ENCODE data around the gene KRTAP10-10. TPM values are rescaled to one million over a fixed set of nuclear protein-coding genes. Genes with fewer than 3 reads are reported as not detected.

The KRTAP10-10 gene
- total and polyA plus RNA-seq, 9 of the 15 experiments (the other 6 are each of a cell fraction or from before 2014, with no cell fraction given), result not detected

DNA sequence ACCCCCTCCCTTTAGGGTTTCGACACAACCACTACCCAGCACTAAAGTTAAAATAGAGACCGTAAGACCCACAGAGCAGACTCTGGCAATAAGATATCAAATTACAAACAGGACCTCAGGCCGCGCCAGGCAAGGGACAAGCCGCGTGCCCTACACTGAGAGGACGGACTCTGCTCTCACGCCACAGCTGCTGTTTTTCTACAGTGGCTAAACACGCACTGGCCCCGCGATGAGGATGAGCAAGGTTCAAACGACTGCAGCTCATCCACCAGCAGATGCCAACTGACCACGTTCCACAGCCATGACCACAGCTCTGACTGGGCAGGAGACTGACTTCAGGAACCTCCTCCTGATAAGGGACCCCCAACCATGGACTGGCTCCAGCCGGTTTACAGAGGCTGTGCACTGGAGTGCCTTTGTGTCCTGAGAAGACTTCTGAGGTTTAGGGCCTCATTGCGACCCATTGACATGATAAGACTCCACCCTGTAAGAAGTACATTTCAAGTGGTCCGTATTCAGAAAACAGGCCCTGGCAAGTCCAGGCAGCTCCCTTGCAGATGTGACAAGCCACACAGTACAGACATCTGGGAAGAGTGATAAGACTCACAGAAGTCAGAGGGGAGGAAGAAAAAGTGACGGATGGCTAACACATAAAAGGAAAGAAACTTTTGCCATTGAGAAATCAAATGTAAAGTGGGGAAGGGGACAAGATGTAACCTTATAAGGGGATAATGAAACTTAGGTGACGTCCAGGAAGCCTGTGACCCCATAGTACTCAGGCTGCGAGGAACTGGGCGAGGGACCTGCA, 43.4 kb upstream of the KRTAP10-10 start (continued):
- TF ChIP-seq TEAD4 (IDR thresholded peaks at IDR 0.05; ENCODE audit: low read length) (peak; percentile 89), TEAD4 (CRISPR knock-in tag; IDR thresholded peaks at IDR 0.05; ENCODE audit: borderline replicate concordance) (no peak), CEBPG (CRISPR knock-in tag; IDR thresholded peaks at IDR 0.05) (no peak), CEBPG (tag; conservative IDR thresholded peaks at IDR 0.05 in 1 of 2, IDR thresholded peaks at IDR 0.05 in 1 of 2) (peak in 1 of 2 experiments; percentile 64; a peak in 1 of 4 replicates), THRA (IDR thresholded peaks at IDR 0.05) (peak; percentile 92), POLR3A (IDR thresholded peaks at IDR 0.05; ENCODE audit: borderline replicate concordance, extremely low read depth, insufficient read depth, insufficient read length) (no peak), RB1 (IDR thresholded peaks at IDR 0.05; ENCODE audit: low read depth) (no peak), RFX1 (IDR thresholded peaks at IDR 0.05) (no peak), SMARCA4 (IDR thresholded peaks at IDR 0.05) (peak; percentile 95), CBX2 (IDR thresholded peaks at IDR 0.05; ENCODE audit: insufficient read depth, low read length, poor library complexity, severe bottlenecking) (no peak), ZNF766 (CRISPR knock-in tag; conservative IDR thresholded peaks at IDR 0.05) (peak; percentile 92), CHD4 (IDR thresholded peaks at IDR 0.05; ENCODE audit: insufficient read depth, insufficient replicate concordance, low read depth, low read length, poor library complexity, severe bottlenecking) (no peak), VEZF1 (CRISPR knock-in tag; IDR thresholded peaks at IDR 0.05) (peak; percentile 69), HDAC3 (IDR thresholded peaks at IDR 0.05; ENCODE audit: borderline replicate concordance, partially characterized antibody) (peak; percentile 77), MTA3 (IDR thresholded peaks at IDR 0.05; ENCODE audit: borderline replicate concordance) (peak; percentile 86), ILK (tag; IDR thresholded peaks at IDR 0.05; ENCODE audit: borderline replicate concordance, low read depth) (peak; percentile 2; the same call in 1 of the 2 replicates), KDM1A (IDR thresholded peaks at IDR 0.05) (peak; percentile 72 to 84), SMARCB1 (IDR thresholded peaks at IDR 0.05; ENCODE audit: insufficient read length, low read depth) (no peak), ZNF263 (CRISPR knock-in tag; IDR thresholded peaks at IDR 0.05; ENCODE audit: borderline replicate concordance) (no peak), ATF7 (IDR thresholded peaks at IDR 0.05) (peak; percentile 76; the same call in 1 of the 2 replicates)
- TF ChIP-seq, protein P1, sequence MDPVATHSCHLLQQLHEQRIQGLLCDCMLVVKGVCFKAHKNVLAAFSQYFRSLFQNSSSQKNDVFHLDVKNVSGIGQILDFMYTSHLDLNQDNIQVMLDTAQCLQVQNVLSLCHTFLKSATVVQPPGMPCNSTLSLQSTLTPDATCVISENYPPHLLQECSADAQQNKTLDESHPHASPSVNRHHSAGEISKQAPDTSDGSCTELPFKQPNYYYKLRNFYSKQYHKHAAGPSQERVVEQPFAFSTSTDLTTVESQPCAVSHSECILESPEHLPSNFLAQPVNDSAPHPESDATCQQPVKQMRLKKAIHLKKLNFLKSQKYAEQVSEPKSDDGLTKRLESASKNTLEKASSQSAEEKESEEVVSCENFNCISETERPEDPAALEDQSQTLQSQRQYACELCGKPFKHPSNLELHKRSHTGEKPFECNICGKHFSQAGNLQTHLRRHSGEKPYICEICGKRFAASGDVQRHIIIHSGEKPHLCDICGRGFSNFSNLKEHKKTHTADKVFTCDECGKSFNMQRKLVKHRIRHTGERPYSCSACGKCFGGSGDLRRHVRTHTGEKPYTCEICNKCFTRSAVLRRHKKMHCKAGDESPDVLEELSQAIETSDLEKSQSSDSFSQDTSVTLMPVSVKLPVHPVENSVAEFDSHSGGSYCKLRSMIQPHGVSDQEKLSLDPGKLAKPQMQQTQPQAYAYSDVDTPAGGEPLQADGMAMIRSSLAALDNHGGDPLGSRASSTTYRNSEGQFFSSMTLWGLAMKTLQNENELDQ (CRISPR knock-in tag; IDR thresholded peaks at IDR 0.05; ENCODE audit: borderline replicate concordance), result no peak

Measured in K562 (cell line).